Subcutaneous adipose tissue (tissue), 4 donors: ENCODE data around the gene KLHL3. TPM values are rescaled to one million over a fixed set of nuclear protein-coding genes. Genes with fewer than 3 reads are reported as not detected.

Source experiments
- CTCF ChIP-seq: fragments of 450-650 bp; IDR thresholded peaks from one replicate; pipeline ENCODE4 v1.5.1; 2016; ENCODE audit warnings: low read depth, mild to moderate bottlenecking, control low read depth, antibody characterized with exemption, moderate library complexity
- total RNA-seq, 4 donors: library from RNA; depleted of rRNA; stranded (reverse); fragments of >200 nt; gene quantifications; one replicate each; pipeline ENCODE4 v1.1.0, GENCODE V29; 2016

The KLHL3 gene
- total RNA-seq, 4 donors from 2014 or later: 3.1 to 18.5 (median 7.2) TPM

- no peak for TF ChIP-seq CTCF
These were observed 135.0 kb downstream of the KLHL3 start for GRCh38 chr5:137600721-137601360.

GRCh38 chr5:137599457-137599856, 136.4 kb downstream of the KLHL3 start:
- TF ChIP-seq CTCF: no peak

GRCh38 chr5:137598399-137598798, 137.5 kb downstream of the KLHL3 start:
- no peak for TF ChIP-seq CTCF

GRCh38 chr5:137596941-137597340, 138.9 kb downstream of the KLHL3 start:
- TF ChIP-seq CTCF: no peak

- no peak for TF ChIP-seq CTCF
These were observed 140.4 kb downstream of the KLHL3 start for GRCh38 chr5:137595396-137596079.

- no peak for TF ChIP-seq CTCF
These were observed 141.2 kb downstream of the KLHL3 start for GRCh38 chr5:137594717-137595116.

- TF ChIP-seq CTCF: no peak
These were observed 143.6 kb downstream of the KLHL3 start for GRCh38 chr5:137592317-137592716.
